GM12878 (cell line): ENCODE results near the gene MS4A6E. TPM values are rescaled to one million over a fixed set of nuclear protein-coding genes. Genes with fewer than 3 reads are reported as not detected.
A peak's percentile ranks its signal among the peaks of the same experiment; 100 is the strongest.

Source experiments
- ATAC-seq: fragments of 200-7000 bp; cut with Tn5 transposase; 3 replicates; pipeline ENCODE4 v1.9.1; 2020; ENCODE audit warnings: mild to moderate bottlenecking, moderate library complexity
- BruUV-seq: library from RNA; stranded (reverse); fragments of 400-500 nt; replicated peaks from 2 replicates; lab custom pipeline; 2021; lab: Mats Ljungman, UMichigan
- CTCF ChIA-PET: fragments of 300-600 bp; sonication (Branson Sonifier 250); formaldehyde crosslinking; extraction: SDS; loops from one replicate; lab custom pipeline; 2021; ENCODE audit warnings: inconsistent platforms; lab: Yijun Ruan, JAX
- POLR2A ChIA-PET: fragments of 350-600 bp; formaldehyde crosslinking; extraction: SDS; loops from one replicate; lab custom pipeline; 2021; ENCODE audit warnings: inconsistent platforms; lab: Charles Lee
- RAD21 ChIA-PET: fragments of 300-600 bp; sonication (Branson Sonifier 250); formaldehyde crosslinking; loops from one replicate; lab custom pipeline; 2023; ENCODE audit warnings: antibody characterized with exemption; ENCODE audit not compliant: unreplicated experiment; lab: Charles Lee
- SMC1A ChIA-PET: fragments of 300-600 bp; sonication (Branson Sonifier 250); formaldehyde crosslinking; loops from one replicate; lab custom pipeline; 2023; ENCODE audit not compliant: unreplicated experiment, uncharacterized antibody; lab: Charles Lee
- DNase-seq: peaks from one replicate; pipeline ENCODE4 v3.0.0-alpha.2; 2011; ENCODE audit warnings: low read depth, low spot score
- FAIRE-seq: peaks from 3 replicates; lab custom pipeline; 2011; peaks lifted over from hg19 to GRCh38; lab: Jason Lieb, UNC
- H2AFZ ChIP-seq: 2 replicates; pipeline ENCODE4 v1.6.0; 2011; ENCODE audit warnings: low read depth, low read length, control low read depth; ENCODE audit not compliant: control insufficient read depth
- H3K27ac ChIP-seq: 2 replicates; pipeline ENCODE4 v1.5.1; 2011; ENCODE audit warnings: control low read depth; ENCODE audit not compliant: control insufficient read depth, insufficient read depth
- H3K27me3 ChIP-seq, 2 experiments: replicated peaks in 1 of 2; 2 replicates each; pipeline versions ENCODE4 v1.6.0 to v1.6.1; 2011; ENCODE audit warnings: low read length in 1 of 2; ENCODE audit not compliant: control insufficient read depth in 2 of 2, insufficient read depth in 2 of 2
- H3K36me3 ChIP-seq, 2 experiments: 2 replicates each; pipeline ENCODE4 v1.5.1; 2011; ENCODE audit warnings: low read length in 1 of 2; ENCODE audit not compliant: control insufficient read depth in 2 of 2, insufficient read depth in 2 of 2
- H3K4me1 ChIP-seq: 2 replicates; pipeline ENCODE4 v1.6.1; 2011; ENCODE audit warnings: mild to moderate bottlenecking, low read length, moderate library complexity, mixed read lengths; ENCODE audit not compliant: control insufficient read depth, insufficient read depth
- H3K4me2 ChIP-seq: 2 replicates; pipeline ENCODE4 v1.6.0; 2011; ENCODE audit warnings: control low read depth; ENCODE audit not compliant: control insufficient read depth, insufficient read depth
- H3K4me3 ChIP-seq: fragments of 200-600 bp; sonication (generic); 2 replicates; pipeline ENCODE4 v1.5.1; 2016
- H3K79me2 ChIP-seq: 2 replicates; pipeline ENCODE4 v1.6.0; 2011; ENCODE audit warnings: low read length; ENCODE audit not compliant: control insufficient read depth, insufficient read depth
- H3K9ac ChIP-seq: 2 replicates; pipeline ENCODE4 v1.8.0; 2011; ENCODE audit warnings: low read length, control low read depth, mixed read lengths; ENCODE audit not compliant: control insufficient read depth, insufficient read depth
- H3K9me3 ChIP-seq: replicated peaks from 3 replicates; pipeline ENCODE4 v1.5.1; 2011; ENCODE audit warnings: mild to moderate bottlenecking, low read length; ENCODE audit not compliant: control insufficient read depth, insufficient read depth
- H4K20me1 ChIP-seq: 2 replicates; pipeline ENCODE4 v1.6.0; 2011; ENCODE audit not compliant: control insufficient read depth, insufficient read depth
- ATF3 ChIP-seq: IDR thresholded peaks from 2 replicates; pipeline ENCODE4 v1.6.1; 2011; ENCODE audit warnings: low read depth, mild to moderate bottlenecking, low read length, moderate library complexity, borderline replicate concordance; ENCODE audit errors: extremely low read depth
- ATF7 ChIP-seq: fragments of 450-650 bp; IDR thresholded peaks from 2 replicates; pipeline ENCODE4 v1.6.1; 2016; ENCODE audit warnings: low read depth, mild to moderate bottlenecking
- BACH1 ChIP-seq: fragments of 450-650 bp; IDR thresholded peaks from 2 replicates; pipeline ENCODE4 v1.6.1; 2017; ENCODE audit warnings: mild to moderate bottlenecking, borderline replicate concordance
- BCL3 ChIP-seq: IDR thresholded peaks from 2 replicates; pipeline ENCODE4 v1.6.1; 2011; ENCODE audit warnings: borderline replicate concordance, low read depth, mild to moderate bottlenecking, moderate library complexity, low read length; ENCODE audit not compliant: insufficient read depth, poor library complexity, severe bottlenecking
- E2F8 ChIP-seq: fragments of 450-650 bp; IDR thresholded peaks from 2 replicates; pipeline ENCODE4 v1.6.1; 2018; ENCODE audit warnings: mild to moderate bottlenecking, low read depth, moderate library complexity; ENCODE audit not compliant: partially characterized antibody
- EGR1 ChIP-seq, 2 experiments: IDR thresholded peaks; 1 replicate in 1 of 2; 2 replicates in 1 of 2; pipeline ENCODE4 v1.6.1; 2011 to 2012; ENCODE audit warnings: low read depth in 2 of 2, low read length in 2 of 2, borderline replicate concordance in 1 of 2, mild to moderate bottlenecking in 1 of 2, moderate library complexity in 1 of 2
- FOXK2 ChIP-seq: fragments of 450-650 bp; IDR thresholded peaks from 2 replicates; pipeline ENCODE4 v1.6.1; 2017; ENCODE audit warnings: mild to moderate bottlenecking, moderate library complexity
- GABPA ChIP-seq: IDR thresholded peaks from 2 replicates; pipeline ENCODE4 v1.6.1; 2014; ENCODE audit warnings: antibody characterized with exemption, low read depth, mild to moderate bottlenecking, inconsistent platforms
- NR2F1 ChIP-seq: fragments of 450-650 bp; conservative IDR thresholded peaks from 2 replicates; pipeline ENCODE4 v1.6.1; 2017; ENCODE audit warnings: mild to moderate bottlenecking
- SMAD5 ChIP-seq: IDR thresholded peaks from 2 replicates; pipeline ENCODE4 v1.6.1; 2016; ENCODE audit warnings: antibody characterized with exemption, low read depth
- SPI1 ChIP-seq: IDR thresholded peaks from 2 replicates; pipeline ENCODE4 v1.6.1; 2011; ENCODE audit warnings: low read depth, mild to moderate bottlenecking, low read length, moderate library complexity, borderline replicate concordance; ENCODE audit not compliant: insufficient read depth
- WGBS: methylation state at CpG from one replicate; pipeline ENCODE4 v1.1.6; 2016; ENCODE audit warnings: low lambda C conversion rate; ENCODE audit not compliant: insufficient replicate concordance, insufficient coverage; ENCODE audit errors: missing lambda C conversion rate; 5-methylcytosine and 5-hydroxymethylcytosine counted together
- in situ Hi-C: fragments of 300-500 bp; cut with MboI; formaldehyde crosslinking; loops from 9 replicates; pipeline ENCODE4 v1.14.3; 2018; ENCODE audit warnings: mixed read lengths
- intact Hi-C: fragments of 100-400 bp; cut with micrococcal nuclease; formaldehyde crosslinking; loops from one replicate; pipeline ENCODE4 v1.14.2; 2022; ENCODE audit not compliant: unreplicated experiment
- polyA plus RNA-seq, 11 experiments: library from polyadenylated mRNA; depleted of rRNA in 4 of 11; unstranded in 6 of 11; stranded (reverse) in 5 of 11; fragments of >200 nt; fragmentation: Nextera tagmentation in 4 of 11; fragmentation: Illumina TruSeq in 1 of 11; extraction: Ambion mirVana in 4 of 11; extraction: Trizol in 1 of 11; gene quantifications; 1 replicate in 1 of 11; 2 replicates in 10 of 11; pipeline versions ENCODE4 v1.2.1 to v1.2.3, GENCODE V29; 2011 to 2016; ENCODE audit warnings: inconsistent platforms in 2 of 11, missing spikeins in 2 of 11, low read depth in 1 of 11
- total RNA-seq, 4 experiments: library from RNA; depleted of rRNA in 3 of 4; stranded (reverse); fragments of >200 nt in 3 of 4; fragmentation: Illumina TruSeq in 1 of 4; extraction: Trizol in 1 of 4; gene quantifications; 2 replicates each; pipeline versions ENCODE4 v1.2.1 to v1.2.3, GENCODE V29; 2013 to 2021

MS4A6E gene
- total and polyA plus RNA-seq, 10 of the 15 experiments (the other 5 are each of a cell fraction or from before 2014, with no cell fraction given), result 0.14 to 0.86 (median 0.47) TPM; not detected in 5

GRCh38 chr11:60280412-60280811 is 46.6 kb upstream of the MS4A6E start, which contains the start of gene MS4A4A:
Gene MS4A4A (plus strand): TSS chr11:60280666. CDS start chr11:60280676, 10 bp downstream.
- Histone ChIP-seq H3K4me3 (no peak within 1 kb of the TSS), H3K79me2 (no peaks in the 10 kb centered on the region), H2AFZ (peak within 1 kb of the TSS; percentile 68), H3K9ac (0 out of 2 replicates have a peak within 1 kb of the TSS, but pooled peaks have one; percentile 4), H3K27ac (no peak within 1 kb of the TSS), H3K9me3 (no peaks in the 10 kb centered on the region), H3K4me2 (no peak within 1 kb of the TSS), H4K20me1 (no peaks in the 10 kb centered on the region), H3K4me1 (no peaks in the 10 kb centered on the region), H3K27me3 (no peaks in the 10 kb centered on the region), H3K36me3 (no peaks in the 10 kb centered on the region)
- RAD21 ChIA-PET, result interaction anchor here (0.6 kb wide), 1 partner anchor 458 kb away, joined by 3 read pairs; no protein-coding TSS in a partner anchor
- POLR2A ChIA-PET, result no interaction called here
- in situ Hi-C loops (no loop called here), intact Hi-C loops (no loop called here)
- DNase-seq, result no peak
- no peak for FAIRE-seq
- ATAC-seq, result peak; percentile 61
- TF ChIP-seq FOXK2, result no peak
- no peak for TF ChIP-seq EGR1 (IDR thresholded peaks at IDR 0.05; ENCODE audit: borderline replicate concordance in 1 of 2, low read depth in 2 of 2, low read length in 2 of 2)
- TF ChIP-seq SPI1, result 0 out of 2 replicates have a peak, but pooled peaks have one; percentile 27
- TF ChIP-seq ATF3, result no peak
- CTCF ChIA-PET, result interaction anchor here (1.2 to 4.1 kb wide), 3 partner anchors 11 to 83 kb away, joined by 3 to 16 read pairs (median 3); no protein-coding TSS in a partner anchor
- 15% methylated on average over 3 of the region's 3 CpGs for WGBS
- SMC1A ChIA-PET, result interaction anchor here (1.1 to 2.7 kb wide), 2 partner anchors 12 to 67 kb away, joined by 3 to 11 read pairs; no protein-coding TSS in a partner anchor
- no TSS peak for BruUV-seq

- Histone ChIP-seq H3K36me3 (no peaks in the 10 kb centered on the region), H3K79me2 (no peaks in the 10 kb centered on the region), H3K9me3 (no peaks in the 10 kb centered on the region), H3K9ac (no peak overlapping the region), H3K27me3 (no peaks in the 10 kb centered on the region), H3K4me3 (no peak overlapping the region), H2AFZ (no peak overlapping the region), H3K27ac (no peak overlapping the region), H4K20me1 (no peaks in the 10 kb centered on the region), H3K4me1 (no peaks in the 10 kb centered on the region), H3K4me2 (no peak overlapping the region)
- FAIRE-seq, result no peak
- TF ChIP-seq GABPA, result no peak
- no peak for TF ChIP-seq ATF7
- TF ChIP-seq NR2F1, result no peak
- TF ChIP-seq SMAD5, result no peak
- TF ChIP-seq E2F8, result no peak
- TF ChIP-seq BACH1, result no peak
- no peak for TF ChIP-seq BCL3
- no peak for DNase-seq
- POLR2A ChIA-PET, result no interaction called here
- no TSS peak for BruUV-seq
- 83% methylated on average over 2 of the region's 2 CpGs for WGBS
- no peak for ATAC-seq
- RAD21 ChIA-PET, result no interaction called here
- in situ Hi-C loops, result no loop called here
- intact Hi-C loops, result no loop called here
- SMC1A ChIA-PET, result no interaction called here
- CTCF ChIA-PET, result interaction anchor here (1.0 to 2.6 kb wide), 3 partner anchors 12 to 53 kb away, joined by 3 to 11 read pairs (median 3); no protein-coding TSS in a partner anchor
Observed at GRCh38 chr11:60281485-60281884, 45.6 kb upstream of the MS4A6E start.
